LHCN-M2 (cell line): ENCODE results near the gene ECSIT. TPM values are rescaled to one million over a fixed set of nuclear protein-coding genes. Genes with fewer than 3 reads are reported as not detected.

Experiments used
- DNase-seq: peaks from one replicate; pipeline ENCODE4 v3.0.0-alpha.2; 2012; ENCODE audit warnings: low read depth
- total RNA-seq: library from RNA; depleted of rRNA; stranded (reverse); fragments of >200 nt; gene quantifications from 2 replicates; pipeline ENCODE4 v1.2.3, GENCODE V29; 2014

The ECSIT gene
- total RNA-seq, 1 experiment from 2014 or later: 24.8 TPM

DNA sequence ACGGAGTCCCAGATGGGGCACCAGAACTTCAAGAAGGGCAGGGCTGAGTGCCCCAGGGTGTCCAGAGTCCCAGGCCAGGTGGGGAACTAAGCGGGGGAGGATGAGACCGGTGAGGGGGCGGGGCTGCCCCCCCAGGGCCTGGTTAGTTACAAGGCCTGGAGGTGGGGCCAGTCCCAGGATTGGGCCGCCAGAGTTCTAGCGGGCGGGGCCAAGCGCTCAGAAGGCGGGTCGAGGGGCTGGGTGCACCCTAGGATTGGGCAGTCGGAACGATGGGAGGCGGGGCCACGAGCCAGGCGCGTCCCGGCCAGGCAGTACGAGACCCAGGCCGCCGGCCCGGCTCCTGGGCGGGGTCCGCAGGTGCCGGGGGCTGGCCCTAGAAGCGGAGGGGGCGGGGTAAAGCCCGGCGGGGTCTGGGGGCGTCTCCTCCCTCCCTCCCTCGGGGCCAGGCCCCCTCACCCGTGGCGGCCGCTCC is 23.9 kb downstream of the ECSIT start:
- peak; percentile 88 for DNase-seq

DNA sequence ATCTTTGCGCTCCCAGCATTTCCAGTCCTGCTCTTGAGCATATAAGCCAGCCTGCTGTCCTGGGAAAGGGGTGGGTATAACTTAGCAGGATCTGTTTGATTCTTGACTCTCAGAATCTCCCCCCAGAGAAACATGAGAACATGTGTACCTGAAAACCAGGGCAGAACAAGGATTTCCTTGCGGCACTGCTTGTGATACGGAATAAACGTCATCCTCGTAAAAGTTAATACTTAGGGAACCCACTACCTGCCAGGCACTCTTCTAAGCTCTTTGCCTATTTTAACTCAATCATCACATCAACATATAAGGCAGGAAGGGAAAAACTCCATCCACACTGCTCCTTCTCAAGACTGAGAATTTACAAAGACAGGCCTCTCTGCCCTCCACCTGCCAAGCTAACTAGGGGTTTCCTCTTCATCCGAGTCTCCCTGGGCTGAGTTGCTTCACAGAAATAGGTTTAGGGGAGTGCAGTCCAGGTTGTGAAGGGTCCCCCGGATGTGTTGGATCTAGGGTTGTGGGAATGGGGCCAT is 24.4 kb downstream of the ECSIT start:
- no peak for DNase-seq

DNA sequence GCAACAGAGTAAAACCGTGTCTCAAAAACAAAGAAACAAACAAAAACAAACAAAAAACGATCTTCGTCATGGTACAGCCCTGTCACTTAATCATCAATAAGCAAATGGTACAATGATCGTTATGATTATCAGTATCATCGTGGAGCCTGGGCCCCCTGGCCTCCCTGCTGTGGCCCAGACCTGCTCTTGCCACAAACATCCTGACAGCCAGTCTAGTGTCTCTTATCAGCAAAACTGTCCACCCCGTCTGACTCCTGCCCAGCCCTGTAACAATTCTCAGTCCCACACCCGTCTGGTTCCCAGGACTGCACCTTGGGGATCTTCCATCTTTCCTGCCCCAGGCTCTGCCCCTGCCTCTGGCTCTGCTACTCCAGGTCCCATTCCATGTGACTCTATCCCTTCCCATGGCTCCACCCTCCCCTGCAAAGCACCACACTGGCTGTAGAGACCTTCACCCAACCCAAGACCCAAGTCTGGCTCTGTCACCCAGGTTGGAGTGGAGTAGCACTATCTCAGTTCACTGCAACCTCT is 29.0 kb downstream of the ECSIT start:
- no peak for DNase-seq

DNA sequence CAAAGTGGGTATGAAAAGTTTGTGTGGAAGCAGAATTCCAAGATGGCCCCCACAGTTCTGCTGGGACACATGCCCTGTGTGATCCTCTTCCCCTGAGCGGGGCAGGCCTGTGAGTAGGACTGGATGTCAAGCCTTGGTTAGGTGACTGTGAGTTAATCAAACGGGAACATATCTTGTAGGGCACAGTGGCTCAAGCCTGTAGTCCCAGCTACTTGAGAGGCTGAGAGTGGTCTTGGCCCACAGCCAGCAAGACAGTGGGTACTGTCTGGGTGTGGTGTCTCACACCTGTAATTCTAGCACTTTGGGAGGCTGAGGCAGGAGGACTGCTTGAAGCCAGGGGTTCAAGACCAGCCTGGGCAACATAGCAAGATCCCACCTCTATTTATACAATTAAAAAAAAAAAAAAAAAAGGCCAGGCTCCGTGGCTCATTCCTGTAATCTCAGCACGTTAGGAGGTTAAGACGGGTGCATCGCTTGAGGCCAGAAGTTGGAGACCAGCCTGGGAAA is 29.7 kb downstream of the ECSIT start:
- no peak for DNase-seq

DNA sequence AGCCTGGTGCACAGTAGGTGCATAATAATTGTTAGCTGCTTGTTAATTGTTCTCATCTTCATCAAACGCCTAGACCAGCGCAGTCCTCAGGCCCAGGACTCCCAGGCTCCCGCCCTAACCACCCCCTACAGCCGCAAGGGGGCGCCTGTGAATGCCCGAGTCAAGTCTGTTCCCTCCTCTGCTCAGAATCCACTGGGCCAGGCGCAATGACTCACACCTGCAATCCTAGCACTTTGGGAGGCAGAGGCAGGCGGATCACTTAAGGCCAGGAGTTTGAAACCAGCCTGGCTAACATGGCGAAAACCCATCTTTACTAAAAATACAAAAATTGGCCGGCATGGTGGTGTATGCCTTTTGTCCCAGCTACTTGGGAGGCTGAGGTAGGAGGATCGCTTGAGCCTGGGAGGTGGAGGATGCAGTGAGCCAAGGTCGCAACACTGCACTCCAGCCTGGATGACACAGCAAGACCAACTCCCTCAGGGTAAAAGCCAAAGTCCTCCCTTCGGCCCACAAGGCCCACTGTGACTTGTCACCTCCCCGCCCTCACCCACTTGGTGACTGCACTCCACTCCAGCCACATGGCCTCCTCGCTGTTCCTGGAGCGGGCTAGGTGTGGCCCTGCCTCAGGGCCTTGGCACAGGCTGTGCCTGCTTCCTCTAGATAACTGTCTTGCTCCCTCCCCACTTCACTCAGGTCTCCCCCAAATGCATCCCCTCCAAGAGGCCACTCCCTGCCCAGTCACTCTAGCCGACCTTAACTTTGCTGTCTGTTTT is 32.4 kb downstream of the ECSIT start:
- peak; percentile 78 for DNase-seq

DNA sequence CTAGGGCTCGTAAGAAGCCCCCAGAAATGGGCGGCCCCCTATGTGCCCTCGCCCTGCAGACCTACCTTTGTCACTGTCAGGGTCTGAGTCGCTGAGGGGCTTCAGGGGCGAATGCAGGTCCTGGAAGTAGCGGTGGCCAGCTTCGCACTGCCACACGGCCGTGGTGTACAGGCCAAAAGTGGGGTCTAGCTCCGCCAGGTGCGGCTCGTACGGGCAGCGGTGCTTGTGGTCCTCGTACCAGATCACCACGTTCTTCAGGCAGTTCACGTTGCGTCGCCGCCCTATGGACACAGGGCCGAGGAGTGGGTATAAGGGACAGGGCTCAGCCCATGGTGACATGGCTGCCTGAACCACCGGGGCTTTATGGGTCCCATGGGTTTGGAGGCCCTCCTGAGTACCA is 33.0 kb downstream of the ECSIT start:
- DNase-seq: no peak

DNA sequence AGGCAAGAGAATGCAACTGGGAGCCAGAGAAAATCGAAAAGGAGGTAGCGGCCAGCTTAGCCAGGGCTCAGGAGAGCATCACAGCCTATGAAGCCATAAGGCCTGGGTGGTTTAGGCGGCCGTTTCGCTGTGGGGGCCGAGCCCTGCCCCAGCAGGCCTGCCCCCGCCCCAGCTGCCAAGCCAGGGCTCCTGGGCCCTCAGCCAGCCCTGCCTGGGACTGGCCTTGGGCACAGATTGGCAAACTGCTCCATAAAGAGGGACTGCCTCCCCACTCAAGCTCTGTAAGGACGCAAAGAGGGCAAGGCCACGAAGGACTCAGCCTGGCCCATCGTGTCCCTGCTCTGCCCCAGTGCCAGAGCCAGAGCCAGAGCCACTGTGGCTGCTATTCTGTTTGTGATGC is 33.5 kb downstream of the ECSIT start:
- DNase-seq: no peak

DNA sequence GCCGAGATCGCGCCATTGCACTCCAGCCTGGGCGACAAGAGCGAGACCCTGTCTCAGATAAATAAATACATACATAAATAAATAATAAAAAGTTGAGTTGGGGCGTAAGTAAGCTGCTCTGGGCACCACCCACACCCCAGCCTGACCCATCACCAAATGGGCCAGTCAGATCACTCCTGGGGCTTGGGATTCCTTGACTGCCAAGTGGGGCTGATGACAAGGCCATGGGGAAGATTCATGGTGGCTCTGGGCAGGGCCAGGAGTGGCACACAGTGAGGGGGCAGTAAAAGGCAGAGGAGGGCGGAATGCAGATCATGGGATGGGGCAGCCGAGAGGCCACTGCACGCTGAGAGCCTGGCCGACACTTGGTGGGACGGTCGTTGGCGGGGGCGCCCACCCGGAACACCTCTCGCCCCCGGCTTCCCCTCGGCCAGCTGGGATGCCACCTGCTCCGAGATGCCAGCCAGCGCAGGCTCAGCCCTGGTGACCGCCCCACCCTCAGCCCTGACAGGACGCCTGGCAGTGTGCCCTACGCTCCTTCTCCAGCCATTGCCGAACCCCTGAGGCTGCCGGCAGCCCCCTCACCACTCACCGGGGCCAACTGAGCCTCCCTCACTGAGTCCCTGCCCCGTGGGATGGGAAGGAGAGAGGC is 34.2 kb downstream of the ECSIT start:
- no peak for DNase-seq

DNA sequence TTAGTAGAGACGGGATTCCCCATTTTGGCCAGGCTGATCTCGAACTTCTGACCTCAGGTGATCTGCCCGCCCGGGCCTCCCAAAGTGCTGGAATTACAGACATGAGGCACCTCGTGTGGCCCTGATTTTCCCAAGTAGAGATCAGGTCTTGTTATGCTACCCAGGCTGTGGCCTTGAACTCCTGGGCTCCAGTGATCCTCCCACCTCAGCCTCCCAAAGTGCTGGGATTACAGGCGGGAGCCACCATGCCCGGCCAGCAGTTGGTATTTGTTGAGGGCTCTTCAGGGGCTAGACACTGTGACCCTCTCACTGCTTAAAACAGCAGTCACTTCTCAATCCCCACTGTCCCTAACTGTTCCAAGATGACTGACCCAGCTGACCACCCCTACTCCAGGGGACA is 39.6 kb downstream of the ECSIT start:
- DNase-seq: no peak

DNA sequence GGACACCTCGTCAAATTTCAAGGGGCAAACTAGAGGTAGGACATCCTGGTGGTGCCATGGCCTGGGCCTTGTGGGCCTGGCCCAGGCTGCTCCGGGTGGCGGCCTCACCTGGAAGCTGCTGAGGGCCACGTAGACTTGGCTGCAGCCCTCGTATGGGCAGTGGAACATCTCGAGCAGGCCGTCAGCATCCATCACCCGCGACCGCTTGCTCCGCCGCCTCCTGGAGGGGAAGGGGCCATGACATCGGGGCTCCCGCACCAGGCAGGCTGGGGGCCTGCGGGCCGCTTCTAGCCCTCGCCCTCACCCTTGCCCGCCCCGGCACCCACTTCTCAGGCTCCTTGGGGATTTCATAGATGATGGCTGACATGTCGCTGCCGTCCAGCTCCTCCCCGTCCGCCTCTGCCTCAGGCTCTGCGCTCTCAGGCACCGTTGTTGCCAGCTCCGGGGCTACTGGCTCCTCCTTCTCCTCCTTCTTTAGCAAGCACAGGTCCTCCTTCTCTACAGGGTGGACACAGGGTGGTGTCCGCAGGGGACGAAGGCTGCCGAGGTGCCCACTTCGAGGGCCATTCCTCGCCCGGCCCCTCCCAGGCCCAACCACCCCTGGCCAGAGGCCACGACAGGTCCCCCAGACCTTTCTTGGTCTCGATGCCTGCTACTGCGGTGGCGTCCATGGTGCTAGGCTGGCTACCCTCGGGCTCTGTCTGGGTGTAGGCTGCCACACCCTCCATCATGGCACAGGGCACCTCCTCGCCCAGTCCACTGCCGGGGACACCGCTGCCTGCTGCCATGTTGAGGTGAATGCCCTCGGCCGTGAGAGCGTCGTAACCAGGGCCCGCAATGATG is 42.1 kb downstream of the ECSIT start:
- DNase-seq: no peak

DNA sequence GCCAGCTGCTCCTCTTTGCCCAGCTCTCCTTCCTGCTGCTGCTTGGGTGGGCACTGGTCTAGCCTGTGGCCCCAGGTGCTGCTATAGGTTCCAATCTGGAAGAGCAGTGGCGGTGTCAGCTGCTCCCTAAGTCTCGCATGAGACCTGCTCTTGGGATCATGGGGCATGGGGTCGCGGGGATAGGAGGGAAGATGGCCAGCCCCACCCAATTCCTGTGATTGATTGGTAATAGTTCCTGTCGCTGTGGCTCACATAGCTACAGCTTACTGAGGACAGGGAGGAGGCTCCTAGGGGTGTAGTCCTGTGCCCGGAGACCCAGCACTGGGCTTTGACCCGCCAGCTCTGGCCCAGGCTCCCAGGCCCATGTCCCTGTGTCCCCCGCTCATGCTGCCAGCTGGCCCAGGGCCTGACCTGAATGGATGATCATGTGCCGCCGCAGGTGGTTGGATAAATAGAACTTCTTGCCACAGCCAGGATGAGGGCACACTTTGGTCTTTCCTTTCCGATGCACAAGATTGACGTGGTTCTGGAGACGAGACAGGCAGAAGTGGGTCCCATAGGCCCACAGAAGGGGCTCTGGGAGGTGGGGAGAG is 43.6 kb downstream of the ECSIT start:
- no peak for DNase-seq

DNA sequence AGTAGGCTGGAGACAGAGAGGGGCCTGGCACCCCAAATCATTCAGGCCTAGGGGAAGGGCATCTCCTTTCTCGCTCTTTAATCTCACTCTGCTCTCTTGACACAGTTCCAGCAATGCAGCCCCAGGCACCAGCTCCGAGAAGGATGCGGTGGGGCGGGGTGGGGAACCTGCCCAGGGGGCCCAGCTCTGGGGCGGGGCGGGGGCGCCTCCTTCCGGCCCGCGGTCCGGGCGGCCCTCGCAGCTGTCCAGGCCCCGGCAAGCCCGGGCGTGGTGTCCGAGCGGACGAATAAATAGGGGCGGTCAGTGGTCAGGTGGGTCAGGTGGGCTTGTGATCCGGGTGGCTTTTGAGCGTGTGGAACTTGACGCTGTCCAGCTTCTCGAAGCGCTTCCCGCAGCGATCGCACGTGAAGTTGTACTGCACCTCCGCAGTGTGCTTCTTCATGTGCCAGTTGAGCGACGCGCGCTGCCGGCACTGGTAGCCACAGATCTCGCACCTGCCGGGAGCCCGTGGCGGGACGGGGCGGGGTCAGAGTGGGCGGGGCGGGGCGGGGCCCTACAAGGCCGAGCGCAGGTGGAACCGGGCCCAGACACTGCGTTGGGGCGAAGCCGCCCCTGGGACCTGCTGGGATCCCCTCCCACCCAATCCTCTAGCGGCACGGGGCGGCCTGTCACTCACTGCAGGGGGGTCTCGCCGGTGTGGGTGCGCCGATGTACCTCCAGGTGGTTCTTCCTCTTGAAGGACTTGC is 45.4 kb downstream of the ECSIT start:
- no peak for DNase-seq

DNA sequence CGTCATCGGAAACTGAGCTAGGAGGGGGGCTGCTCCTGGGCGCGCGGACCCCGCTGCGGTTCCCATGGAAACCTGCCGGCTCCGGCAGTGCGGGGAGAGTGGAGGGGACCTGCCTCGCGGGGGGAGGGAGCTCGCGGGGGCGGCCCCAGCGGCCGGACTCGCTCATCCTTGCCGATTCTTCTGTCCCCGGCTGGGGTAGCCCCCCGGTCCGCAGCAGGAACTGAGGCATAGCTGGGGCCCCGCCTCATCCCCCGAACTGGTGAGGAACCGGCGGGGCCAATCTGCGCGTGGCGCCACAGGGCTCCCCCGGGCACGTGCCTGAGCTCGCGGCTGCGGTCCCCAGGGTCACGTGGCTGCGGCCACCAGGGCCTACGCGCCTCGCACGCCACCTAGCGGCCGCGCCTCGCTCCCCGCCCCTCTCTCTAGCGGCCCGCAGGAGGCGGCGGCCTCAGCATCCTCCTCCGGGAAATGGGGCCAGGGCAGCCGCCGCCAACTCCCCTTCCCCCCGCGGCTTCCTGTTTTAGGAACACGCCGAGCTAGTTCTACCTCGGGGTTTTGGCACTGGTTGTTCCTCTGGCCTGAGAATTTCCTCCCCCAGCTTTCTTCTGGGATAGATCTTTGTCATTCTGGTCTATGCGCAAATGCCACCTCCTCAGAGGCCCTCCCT is 46.4 kb downstream of the ECSIT start:
- DNase-seq: peak; percentile 62

DNA sequence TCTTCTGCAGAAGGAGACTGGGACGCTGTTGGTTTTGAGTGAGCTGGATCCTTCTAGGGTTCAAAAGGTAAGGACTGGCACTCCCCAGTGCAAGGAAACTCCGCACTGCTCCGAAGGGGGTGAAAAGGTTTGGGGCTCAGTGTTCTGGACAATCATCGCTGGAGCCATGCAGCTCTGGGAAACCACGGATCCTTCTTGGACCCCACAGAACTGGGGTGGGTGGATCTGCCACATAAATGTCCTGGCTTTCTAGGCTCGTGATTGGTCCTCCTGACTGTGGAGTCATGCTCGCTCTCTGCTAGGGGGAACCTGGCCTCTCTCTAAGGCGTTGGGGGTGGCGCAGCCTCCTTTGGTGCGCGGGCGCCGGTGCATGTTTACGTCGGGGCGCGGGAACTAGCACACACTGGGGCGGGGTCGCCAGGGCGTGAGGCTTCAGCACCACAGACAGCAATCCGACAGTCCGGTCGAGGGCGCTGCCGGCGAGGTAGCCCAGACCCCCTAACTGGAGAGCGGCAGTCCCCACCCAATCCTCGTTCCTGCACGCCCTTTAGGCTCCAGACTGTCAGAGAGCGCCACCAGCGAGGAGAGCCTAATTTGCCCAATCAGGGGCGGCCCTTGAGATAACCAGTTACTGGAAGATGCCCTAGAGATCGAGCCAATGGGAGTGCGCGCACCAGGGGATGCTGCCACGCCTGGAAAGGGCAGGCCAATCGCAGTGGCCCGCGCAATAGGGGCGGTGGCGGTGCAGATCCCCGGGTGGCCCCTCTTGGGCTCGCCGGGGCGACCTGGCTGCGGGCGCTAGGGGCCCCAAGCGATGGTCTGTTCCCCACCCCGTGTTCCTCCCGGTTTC is 47.2 kb downstream of the ECSIT start:
- peak; percentile 76 for DNase-seq

DNA sequence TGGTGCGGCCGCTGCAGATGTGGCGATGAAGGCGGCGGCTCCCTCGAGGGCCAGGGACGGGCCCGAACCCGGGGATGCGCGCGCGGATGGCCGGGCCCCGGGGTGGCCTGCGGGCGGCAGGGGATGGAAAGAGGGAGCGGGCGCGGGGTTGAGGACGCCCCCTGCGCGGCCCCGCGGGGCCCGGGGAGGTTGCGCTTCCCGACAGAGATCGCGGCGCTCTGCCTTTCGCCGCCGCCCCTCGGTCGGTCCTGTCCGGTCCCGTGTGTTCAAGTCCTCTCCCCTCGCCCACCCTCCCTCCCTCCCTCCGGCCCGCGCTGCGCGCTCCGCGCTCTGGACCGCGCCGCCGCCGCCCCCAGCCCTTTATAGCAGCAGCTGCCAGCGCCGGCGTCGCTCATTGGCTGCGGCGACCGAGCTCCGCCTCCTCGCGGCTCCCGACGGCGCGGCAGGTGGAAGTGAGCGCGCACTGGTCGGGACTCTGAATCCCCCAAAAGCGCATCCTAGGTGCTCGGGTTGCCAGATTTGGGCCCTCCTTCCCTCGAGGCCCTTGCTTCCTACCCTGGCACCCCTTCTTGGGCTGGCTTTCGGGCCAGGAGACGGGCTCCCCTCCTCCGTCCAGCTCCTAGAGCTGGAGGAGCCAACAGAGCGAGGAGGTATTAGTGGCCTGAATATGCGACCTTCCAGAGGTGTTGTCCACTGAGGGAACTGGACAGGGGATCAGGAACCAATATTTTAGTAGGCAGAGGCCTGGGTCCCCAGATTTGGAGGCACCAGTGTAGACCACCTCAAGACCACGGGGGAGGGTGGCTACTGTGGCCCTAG is 48.0 kb downstream of the ECSIT start, which contains the start of gene ELAVL3:
Gene ELAVL3 (minus strand): TSS at position 332 of the 819 bp plus-strand sequence. CDS start 438 bp downstream, outside the sequence.
- no peak for DNase-seq

DNA sequence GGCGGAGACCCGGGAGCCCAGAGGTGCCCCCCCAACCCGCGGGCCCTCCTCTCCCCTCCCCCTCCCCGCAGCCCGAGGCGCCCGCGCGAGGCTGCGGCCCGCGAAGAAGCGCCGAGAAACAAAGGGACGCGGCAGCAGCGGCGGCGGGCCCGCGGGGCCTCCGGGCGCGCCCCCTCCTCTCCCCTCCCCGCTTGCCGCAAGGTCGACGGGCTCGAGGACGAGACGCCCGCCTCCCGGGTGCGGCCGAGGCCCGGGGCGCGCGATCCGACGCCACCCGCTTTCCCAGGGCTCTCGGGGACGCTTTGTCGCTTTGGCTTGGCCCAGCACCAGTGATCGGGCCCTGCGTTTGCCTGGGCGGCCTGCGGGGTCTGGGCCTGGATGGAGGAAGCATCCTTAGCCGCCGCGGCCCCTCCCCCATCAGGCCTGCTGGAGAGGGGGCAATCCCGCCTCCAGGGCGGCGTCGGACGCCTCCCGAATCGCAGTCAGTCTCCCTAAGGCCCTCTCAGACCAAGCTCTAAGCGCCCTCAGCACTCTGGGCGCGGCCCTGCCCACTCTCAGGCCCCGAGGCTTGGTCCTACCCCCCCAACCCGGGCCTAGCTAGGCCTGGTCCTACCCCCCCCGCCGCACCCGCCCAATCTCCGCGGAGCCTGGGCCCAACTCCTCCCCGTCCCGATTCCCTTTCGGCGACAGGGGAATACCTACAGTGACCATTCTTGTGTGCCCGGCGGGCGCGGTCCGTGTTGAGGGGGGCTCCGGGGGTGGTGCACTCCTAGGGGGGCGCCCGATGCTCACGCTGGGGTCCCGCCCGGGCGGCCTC is 48.8 kb downstream of the ECSIT start:
- no peak for DNase-seq
